Endothelial cell (in vitro differentiated cells): ENCODE results near the gene PRMT7. TPM values are rescaled to one million over a fixed set of nuclear protein-coding genes. Genes with fewer than 3 reads are reported as not detected.

Experiments
- DNase-seq: peaks from one replicate; pipeline ENCODE4 v3.0.0; 2021; ENCODE audit warnings: low spot score
- H3K27ac Mint-ChIP-seq: one replicate; pipeline ENCODE4 v1.8.0; 2021; ENCODE audit warnings: mixed read lengths, inconsistent platforms; ENCODE audit not compliant: unreplicated experiment
- H3K27me3 Mint-ChIP-seq: one replicate; pipeline ENCODE4 v1.8.0; 2021; ENCODE audit warnings: mild to moderate bottlenecking, moderate library complexity, mixed read lengths, inconsistent platforms; ENCODE audit not compliant: unreplicated experiment
- H3K36me3 Mint-ChIP-seq: one replicate; pipeline ENCODE4 v1.8.0; 2021; ENCODE audit warnings: mild to moderate bottlenecking, low read depth, mixed read lengths, inconsistent platforms; ENCODE audit not compliant: unreplicated experiment
- H3K4me1 Mint-ChIP-seq: one replicate; pipeline ENCODE4 v1.8.0; 2021; ENCODE audit warnings: mild to moderate bottlenecking, mixed read lengths, inconsistent platforms; ENCODE audit not compliant: unreplicated experiment
- H3K4me3 Mint-ChIP-seq: one replicate; pipeline ENCODE4 v1.8.0; 2021; ENCODE audit warnings: mild to moderate bottlenecking, mixed read lengths, inconsistent platforms; ENCODE audit not compliant: unreplicated experiment
- H3K9me3 Mint-ChIP-seq: one replicate; pipeline ENCODE4 v1.8.0; 2021; ENCODE audit warnings: mixed read lengths, inconsistent platforms; ENCODE audit not compliant: unreplicated experiment
- CTCF ChIP-seq: fragments of 200-600 bp; sonication (generic); IDR thresholded peaks from one replicate; pipeline ENCODE4 v1.5.0; 2021; ENCODE audit warnings: antibody characterized with exemption; ENCODE audit not compliant: unreplicated experiment
- total RNA-seq: library from RNA; stranded (reverse); fragmentation: NEBNext Ultra II Directional; extraction: Animal tissue kit (Norgen Biotek cat#: 25700); gene quantifications from one replicate; pipeline ENCODE4 v1.2.1, GENCODE V29; 2021; ENCODE audit not compliant: unreplicated experiment

Gene PRMT7
- total RNA-seq, 1 donor from 2014 or later: 42.8 TPM

DNA sequence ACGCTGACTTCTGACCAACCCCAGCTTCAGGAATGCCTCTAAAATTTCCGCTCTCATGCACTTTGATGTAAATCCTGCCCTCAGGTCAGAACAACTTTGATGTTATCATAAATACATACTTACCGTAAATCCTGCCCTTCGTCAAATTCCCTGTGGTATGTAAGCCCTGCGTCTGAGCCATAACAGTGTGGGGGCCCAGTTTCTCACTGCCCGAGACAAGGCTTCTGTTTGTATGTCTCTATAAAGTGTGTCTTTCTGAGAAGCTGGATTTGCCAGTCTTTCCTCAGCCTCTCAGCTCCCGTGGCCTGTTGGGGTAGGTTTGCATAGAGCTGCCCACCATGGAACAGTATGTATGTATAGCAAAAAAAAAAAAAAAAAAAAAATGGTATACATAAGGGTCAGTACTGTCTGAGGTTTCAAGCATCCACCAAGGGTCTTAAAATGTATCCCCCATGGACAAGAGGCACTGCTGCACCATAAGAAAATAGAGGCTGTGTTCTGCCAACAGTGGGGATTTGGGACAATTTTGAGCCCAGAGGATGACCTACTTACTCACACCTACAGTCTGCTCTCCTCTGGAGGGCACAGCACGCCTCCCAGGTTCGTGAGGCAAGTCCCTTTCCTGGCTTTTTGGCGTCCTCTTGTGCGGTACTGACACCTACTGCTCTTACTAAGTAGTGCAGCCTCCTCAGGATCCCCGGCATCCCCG lies 17.5 kb downstream of the PRMT7 start:
- H3K27ac Mint-ChIP-seq: no peak overlapping the region
- H3K4me1 Mint-ChIP-seq: peaks cover 21% of the 10 kb centered on the region
- peak; percentile 75 for TF ChIP-seq CTCF
- H3K36me3 Mint-ChIP-seq: peaks cover 3% of the 10 kb centered on the region
- peaks cover 2% of the 10 kb centered on the region for H3K27me3 Mint-ChIP-seq
- no peak overlapping the region for H3K4me3 Mint-ChIP-seq
- H3K9me3 Mint-ChIP-seq: no peaks in the 10 kb centered on the region
- peak; percentile 79 for DNase-seq

DNA sequence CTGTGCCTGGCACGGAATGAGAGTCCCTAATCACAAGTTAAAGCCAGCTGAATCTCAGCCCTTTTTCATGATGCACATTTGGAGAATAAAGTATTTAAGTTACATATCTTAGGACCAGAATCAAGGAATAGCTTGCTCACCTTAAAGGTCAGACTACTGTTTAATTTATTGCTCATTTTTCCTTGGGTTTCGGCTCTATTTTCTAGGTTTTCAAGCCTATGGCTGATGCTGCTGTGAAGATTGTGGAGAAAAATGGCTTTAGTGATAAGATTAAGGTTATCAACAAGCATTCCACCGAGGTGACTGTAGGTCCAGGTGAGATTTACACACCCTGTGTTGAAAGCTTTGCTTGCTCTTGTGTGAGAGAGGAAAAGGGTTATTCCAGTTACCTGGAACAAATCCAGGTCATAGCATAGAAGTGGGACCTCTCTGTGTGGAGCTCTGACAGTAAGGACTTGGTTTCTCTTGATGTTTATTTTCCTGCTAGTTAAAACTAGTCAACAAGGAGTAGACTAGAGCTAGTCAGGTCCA lies 18.1 kb downstream of the PRMT7 start:
- TF ChIP-seq CTCF: no peak
- no peak for DNase-seq
- Mint-ChIP-seq H3K4me1 (peaks cover 24% of the 10 kb centered on the region), H3K36me3 (peaks cover under 1% of the 10 kb centered on the region), H3K4me3 (no peak overlapping the region), H3K9me3 (no peaks in the 10 kb centered on the region), H3K27ac (no peak overlapping the region), H3K27me3 (peaks cover 2% of the 10 kb centered on the region)

- no peaks in the 10 kb centered on the region for H3K9me3 Mint-ChIP-seq
- H3K4me1 Mint-ChIP-seq: peaks cover 29% of the 10 kb centered on the region
- H3K27me3 Mint-ChIP-seq: peaks cover 2% of the 10 kb centered on the region
- no peak for TF ChIP-seq CTCF
- H3K4me3 Mint-ChIP-seq: no peak overlapping the region
- H3K36me3 Mint-ChIP-seq: peaks cover 4% of the 10 kb centered on the region
- DNase-seq: no peak
- H3K27ac Mint-ChIP-seq: peak overlapping the region; percentile 99
Observed at GRCh38 chr16:68331879-68332410, 21.1 kb downstream of the PRMT7 start.

GRCh38 chr16:68332411-68333121 lies 21.7 kb downstream of the PRMT7 start:
- Mint-ChIP-seq H3K9me3 (no peaks in the 10 kb centered on the region), H3K36me3 (peaks cover 11% of the 10 kb centered on the region), H3K27ac (peak overlapping the region; percentile 99), H3K27me3 (peaks cover 2% of the 10 kb centered on the region), H3K4me1 (peaks cover 29% of the 10 kb centered on the region), H3K4me3 (no peak overlapping the region)
- no peak for TF ChIP-seq CTCF
- DNase-seq: peak; percentile 54
